Stimulated activated CD4-positive, alpha-beta T cell treated with anti-CD3 and anti-CD28 coated beads, TNF-alpha, amount 100 ng/mL, for 24 hours (primary cell): ENCODE results near the gene CA10.

Experiments
- DNase-seq, 3 experiments: peaks; one replicate each; pipeline ENCODE4 v3.0.0-alpha.2; 2020; ENCODE audit warnings: low read depth in 3 of 3

CA10 gene

GRCh38 chr17:51647826-51648225, 510.7 kb downstream of the CA10 start:
- DNase-seq: no peak

- no peak for DNase-seq
Observed at GRCh38 chr17:51647067-51647466, 511.4 kb downstream of the CA10 start.

GRCh38 chr17:51646539-51646938, 512.0 kb downstream of the CA10 start:
- no peak for DNase-seq

- no peak for DNase-seq
Observed at GRCh38 chr17:51645056-51645455, 513.5 kb downstream of the CA10 start.

GRCh38 chr17:51643702-51644490, 514.6 kb downstream of the CA10 start:
- no peak for DNase-seq

- no peak for DNase-seq
Observed at GRCh38 chr17:51642029-51642428, 516.5 kb downstream of the CA10 start.

GRCh38 chr17:51640108-51640622, 518.3 kb downstream of the CA10 start:
- DNase-seq: peak in 1 of 3 experiments; percentile 3

GRCh38 chr17:51638971-51639370, 519.5 kb downstream of the CA10 start:
- DNase-seq: no peak

- DNase-seq: no peak
Observed at GRCh38 chr17:51636291-51636690, 522.2 kb downstream of the CA10 start.

- DNase-seq: no peak
Observed at GRCh38 chr17:51630101-51630671, 528.3 kb downstream of the CA10 start.

GRCh38 chr17:51629232-51629631, 529.3 kb downstream of the CA10 start:
- DNase-seq: no peak

- no peak for DNase-seq
Observed at GRCh38 chr17:51627779-51628178, 530.7 kb downstream of the CA10 start.

GRCh38 chr17:51618476-51618875, 540.0 kb downstream of the CA10 start:
- no peak for DNase-seq

GRCh38 chr17:51617986-51618385, 540.5 kb downstream of the CA10 start:
- DNase-seq: no peak

- DNase-seq: no peak
Observed at GRCh38 chr17:51613255-51613654, 545.3 kb downstream of the CA10 start.

- no peak for DNase-seq
Observed at GRCh38 chr17:51612692-51613091, 545.8 kb downstream of the CA10 start.

GRCh38 chr17:51611585-51611984, 546.9 kb downstream of the CA10 start:
- DNase-seq: no peak

- no peak for DNase-seq
Observed at GRCh38 chr17:51610834-51611233, 547.7 kb downstream of the CA10 start.

- DNase-seq: no peak
Observed at GRCh38 chr17:51610155-51610554, 548.4 kb downstream of the CA10 start.

- no peak for DNase-seq
Observed at GRCh38 chr17:51608251-51608933, 550.1 kb downstream of the CA10 start.

GRCh38 chr17:51607512-51607911, 551.0 kb downstream of the CA10 start:
- DNase-seq: no peak

GRCh38 chr17:51604299-51605020, 554.1 kb downstream of the CA10 start:
- DNase-seq: no peak
